HG02763 (cell line): ENCODE data around the gene GFOD1.
"Not testable (repeated sequence)": the region's sequence is repeated elsewhere in the genome, so short reads cannot be mapped to it uniquely, and the experiment has no call there.

Experiments
- ATAC-seq: cut with Tn5 transposase; IDR thresholded peaks from one replicate; pipeline ENCODE4 v1.9.1; 2021; ENCODE audit warnings: mild to moderate bottlenecking, moderate library complexity; ENCODE audit not compliant: unreplicated experiment

Gene GFOD1

GRCh38 chr6:13511913-13512717, 24.7 kb upstream of the GFOD1 start:
- ATAC-seq: no peak

DNA sequence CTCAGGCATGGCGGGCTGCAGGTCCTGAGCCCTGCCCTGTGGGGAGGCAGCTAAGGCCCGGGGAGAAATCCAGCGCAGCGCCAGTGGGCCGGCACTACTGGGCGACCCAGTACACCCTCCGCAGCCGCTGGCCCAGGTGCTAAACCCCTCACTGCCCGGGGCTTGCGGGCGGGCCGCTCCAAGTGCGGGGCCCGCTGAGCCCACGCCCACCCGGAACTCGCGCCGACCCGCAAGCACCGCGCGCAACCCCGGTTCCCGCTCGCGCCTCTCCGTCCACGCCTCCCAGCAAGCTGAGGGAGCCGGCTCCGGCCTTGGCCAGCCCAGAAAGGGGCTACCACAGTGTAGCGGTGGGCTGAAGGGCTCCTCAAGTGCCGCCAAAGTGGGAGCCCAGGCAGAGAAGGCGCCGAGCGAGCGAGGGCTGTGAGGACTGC, 23.8 kb upstream of the GFOD1 start:
- ATAC-seq: not testable (repeated sequence)

- ATAC-seq: not testable (repeated sequence)
These were observed 23.0 kb upstream of the GFOD1 start for GRCh38 chr6:13510433-13510832.

DNA sequence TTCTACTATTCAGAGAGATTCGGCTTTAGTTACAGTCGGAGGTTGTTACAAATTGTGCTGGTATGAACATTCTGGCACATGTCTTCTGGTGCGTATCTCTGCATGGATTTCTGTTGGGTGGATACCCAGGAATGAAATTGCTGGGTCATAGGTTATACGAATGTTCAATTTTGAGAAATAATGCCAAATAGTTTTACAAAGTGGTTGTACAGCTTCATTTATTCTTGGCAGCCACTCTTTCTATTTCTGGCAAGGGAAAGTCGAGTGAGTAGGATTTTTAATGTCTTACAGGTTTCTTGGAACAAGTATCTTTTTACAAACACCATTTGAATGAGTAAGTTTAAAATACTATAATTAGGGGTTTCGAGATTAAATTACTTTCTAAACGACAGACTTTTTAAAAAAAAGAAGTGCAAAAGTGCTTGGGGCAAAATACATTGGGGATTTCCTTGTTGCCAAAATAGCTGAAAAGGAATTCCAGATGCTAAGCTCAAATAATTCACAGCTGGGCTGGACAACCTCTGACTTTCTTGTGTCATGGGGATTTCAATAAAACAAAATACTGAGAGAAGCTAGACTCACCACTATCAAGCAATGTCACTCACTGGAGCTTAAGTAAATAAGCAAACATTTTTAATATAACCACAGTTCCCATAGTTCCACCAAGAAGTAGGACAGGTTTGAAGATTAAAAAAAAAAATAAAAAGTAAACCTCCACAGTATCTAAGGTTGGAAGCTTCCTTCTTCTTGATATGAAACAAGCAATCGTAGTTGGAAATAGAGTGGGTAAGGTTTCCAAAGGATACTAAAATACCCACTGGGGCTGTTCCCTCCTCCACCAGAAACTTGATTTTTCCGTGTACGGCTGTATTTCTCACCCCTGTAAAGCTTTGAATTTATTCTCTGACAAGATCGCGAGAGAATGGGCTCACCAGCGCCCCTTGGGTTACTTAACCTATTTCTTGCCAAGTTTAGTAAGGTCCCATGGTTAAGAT, 21.6 kb upstream of the GFOD1 start:
- no peak for ATAC-seq

DNA sequence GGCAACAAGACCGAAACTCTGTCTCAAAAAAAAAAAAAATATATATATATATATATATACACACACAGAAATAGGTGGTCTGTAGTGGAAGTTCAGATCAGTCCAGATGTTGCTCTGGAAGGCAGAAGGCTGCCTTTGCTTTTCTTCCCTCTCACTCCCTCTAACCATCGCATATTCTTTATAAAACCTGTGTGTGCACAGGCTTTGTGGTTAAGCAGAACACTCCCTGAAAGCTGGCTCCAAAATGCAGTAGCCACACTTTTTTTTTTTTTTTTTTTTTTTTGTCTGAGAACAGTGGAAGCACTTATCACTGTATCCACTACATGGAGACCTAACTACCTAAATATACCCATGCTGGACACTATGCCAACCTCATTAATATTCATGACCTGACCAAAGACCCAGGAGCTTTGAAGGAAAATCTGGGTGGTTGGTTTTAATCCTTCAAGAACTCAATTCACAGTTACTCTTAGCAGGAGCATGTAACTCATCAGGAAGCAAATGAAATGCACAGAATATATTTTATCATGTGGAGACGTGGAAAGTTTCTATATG, 20.0 kb upstream of the GFOD1 start:
- no peak for ATAC-seq

- no peak for ATAC-seq
These were observed 17.9 kb upstream of the GFOD1 start for GRCh38 chr6:13505345-13505734.

GRCh38 chr6:13504611-13505344, 17.4 kb upstream of the GFOD1 start:
- ATAC-seq: no peak

DNA sequence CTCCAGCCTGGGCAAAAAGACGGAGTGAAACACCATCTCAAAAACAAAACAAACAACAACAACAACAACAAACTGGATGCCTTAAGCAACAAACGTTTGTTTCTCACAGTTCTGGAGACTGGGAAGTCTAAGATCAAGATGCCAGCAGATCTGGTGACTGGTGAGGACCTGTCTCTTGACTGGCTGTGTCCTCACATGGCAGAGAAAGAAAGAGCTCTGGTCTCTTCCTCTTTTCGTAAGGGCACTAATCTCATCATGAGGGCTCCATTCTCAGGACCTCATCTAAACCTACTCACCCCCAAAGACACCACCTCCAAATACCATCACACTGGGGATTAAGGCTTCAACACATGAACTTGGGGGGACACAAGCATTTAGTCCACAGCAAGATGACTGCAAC, 13.5 kb upstream of the GFOD1 start:
- no peak for ATAC-seq

GRCh38 chr6:13500264-13500663, 12.9 kb upstream of the GFOD1 start:
- ATAC-seq: no peak

- ATAC-seq: no peak
These were observed 9.3 kb upstream of the GFOD1 start for GRCh38 chr6:13496513-13497190.

- no peak for ATAC-seq
These were observed 8.4 kb upstream of the GFOD1 start for GRCh38 chr6:13495818-13496217.

- no peak for ATAC-seq
These were observed 7.8 kb upstream of the GFOD1 start for GRCh38 chr6:13495112-13495776.

GRCh38 chr6:13494137-13494536, 6.7 kb upstream of the GFOD1 start:
- ATAC-seq: no peak

GRCh38 chr6:13493147-13493546, 5.7 kb upstream of the GFOD1 start:
- ATAC-seq: no peak

DNA sequence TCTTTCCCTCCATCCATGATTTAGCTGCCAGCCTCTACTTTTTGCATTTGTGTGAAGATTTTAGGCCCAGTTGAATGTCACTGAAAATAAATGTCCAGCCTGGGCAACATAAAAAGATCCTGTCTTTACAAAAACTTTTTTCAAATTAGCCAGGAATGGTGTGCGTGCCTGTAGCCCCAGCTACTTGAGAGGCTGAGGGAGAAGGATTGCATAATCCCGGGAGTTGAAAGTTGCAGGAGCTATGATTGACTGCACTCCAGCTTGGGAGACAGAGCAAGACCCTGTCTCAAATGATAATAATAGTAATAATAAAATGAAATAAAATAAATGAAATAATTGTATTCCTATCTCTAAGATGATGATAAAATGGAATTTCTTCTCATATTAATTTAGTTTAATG, 5.0 kb upstream of the GFOD1 start:
- ATAC-seq: no peak

- no peak for ATAC-seq
These were observed 4.1 kb upstream of the GFOD1 start for GRCh38 chr6:13491538-13491937.

DNA sequence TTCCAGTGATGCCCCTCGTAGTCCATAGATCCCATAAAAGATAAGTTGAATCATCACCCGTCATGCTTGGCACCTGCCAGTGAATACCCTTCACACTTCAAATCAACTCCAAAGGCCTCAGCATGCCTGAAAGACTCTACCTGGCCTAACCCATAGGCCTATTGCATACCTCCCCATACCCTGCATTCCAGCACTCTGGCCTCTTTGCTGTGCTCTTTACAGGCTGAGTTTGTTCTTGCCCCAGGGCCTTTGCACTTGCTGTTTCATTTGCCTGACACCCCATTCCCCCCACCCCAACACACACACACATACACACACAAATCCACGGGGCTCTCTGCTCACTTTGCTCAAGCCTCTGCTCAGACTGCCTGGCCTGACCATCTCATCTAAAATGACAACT, 3.0 kb upstream of the GFOD1 start:
- no peak for ATAC-seq

DNA sequence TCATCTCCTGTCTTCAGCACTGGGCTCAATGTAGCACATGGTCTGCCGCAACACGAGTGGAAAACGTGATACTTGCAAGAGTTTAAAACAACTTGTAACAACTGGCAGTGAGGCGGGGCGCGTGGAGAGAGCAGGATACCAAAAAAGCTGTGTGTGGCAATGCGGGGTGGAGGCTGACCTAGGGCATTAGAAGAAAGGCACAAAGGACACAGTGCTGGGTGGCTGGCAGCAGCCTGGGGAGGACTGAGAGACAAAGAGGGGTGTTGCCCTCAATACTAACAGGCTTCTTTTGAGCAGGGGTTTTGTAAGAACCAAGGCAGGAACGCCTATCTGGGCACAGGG, 1.5 kb upstream of the GFOD1 start:
- no peak for ATAC-seq

DNA sequence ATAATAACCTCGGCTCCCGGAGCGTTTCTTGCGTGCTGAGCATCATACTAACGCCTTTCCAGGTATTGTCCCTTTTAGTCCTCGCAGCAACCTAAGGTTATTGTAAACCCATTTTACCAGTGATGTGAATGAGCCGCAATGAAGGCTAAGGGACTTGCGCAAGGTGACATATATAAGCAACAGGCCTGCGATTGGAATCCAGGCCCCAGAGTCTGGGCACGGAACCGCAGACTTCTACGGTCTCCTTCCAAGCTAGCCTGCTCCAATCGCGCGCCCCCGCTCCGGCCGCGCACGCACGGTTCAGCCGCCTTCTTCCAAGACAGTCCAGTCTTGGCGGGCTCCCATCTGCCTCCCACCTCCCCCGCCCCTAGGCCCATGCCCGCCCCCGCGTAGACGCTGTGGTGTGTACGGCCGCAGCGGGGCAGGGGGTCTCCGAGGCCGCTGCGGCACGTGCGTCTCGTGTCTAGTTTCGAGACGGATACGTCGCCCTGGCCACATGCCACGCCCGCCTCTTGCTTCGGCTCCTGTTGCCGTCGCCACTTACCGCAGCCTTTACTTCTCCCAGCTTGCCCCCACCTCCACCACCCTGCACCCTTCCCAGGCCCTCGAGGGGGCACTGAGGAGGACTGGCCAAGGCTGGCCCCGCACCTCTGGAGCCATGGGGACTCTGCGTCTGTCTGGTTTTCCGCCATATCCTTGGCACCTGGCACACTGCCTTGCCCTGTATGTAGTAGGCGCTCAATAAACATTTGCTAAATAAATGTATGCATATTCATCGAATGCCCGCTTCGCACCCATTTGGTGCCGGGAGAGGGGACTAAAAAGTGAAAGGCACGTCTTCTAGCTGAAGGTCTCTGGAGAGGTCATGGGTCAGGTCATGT, 855 bp upstream of the GFOD1 start:
- no peak for ATAC-seq
